Stimulated activated CD8-positive, alpha-beta memory T cell treated with anti-CD3 and anti-CD28 coated beads, Interleukin-2, amount 100 ng/mL, for 48 hours (primary cell): Measurements from ENCODE around the gene DNASE2B.

Source experiments
- DNase-seq, 2 donors: peaks; one replicate each; pipeline ENCODE4 v3.0.0-alpha.2; 2020; ENCODE audit warnings: low read depth in 2 of 2

DNASE2B gene

DNA sequence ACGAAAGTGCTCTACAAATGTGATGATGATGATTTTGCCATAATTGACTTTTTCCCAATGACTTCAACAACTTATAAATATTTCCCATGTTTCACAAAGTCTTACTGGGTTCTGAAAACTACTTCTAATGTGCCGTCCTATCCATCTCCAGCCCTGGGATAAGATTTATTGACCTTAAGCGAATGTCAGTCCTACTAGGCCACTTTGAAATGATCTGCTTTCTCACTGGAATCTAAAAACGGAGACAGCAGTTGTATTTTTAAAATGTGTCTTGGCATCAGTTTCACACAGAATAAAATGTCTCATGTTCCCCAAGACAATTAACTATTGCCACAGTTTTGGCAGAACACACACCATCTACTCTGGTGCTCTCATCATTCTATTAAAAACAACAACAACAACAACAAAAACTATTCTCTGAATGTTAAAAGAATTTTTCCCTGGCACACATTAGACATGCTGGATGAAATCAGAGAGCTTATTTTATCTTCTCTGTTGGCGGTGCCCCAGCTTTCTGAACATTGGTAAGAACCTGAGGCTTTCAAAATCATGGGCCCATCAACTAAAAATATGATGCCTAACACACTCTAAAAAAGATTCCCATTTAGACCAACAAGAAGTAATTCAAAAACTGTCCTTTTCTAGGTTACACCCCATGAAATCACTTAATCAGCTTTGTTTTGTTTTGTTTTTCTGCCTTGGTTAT is 23.1 kb upstream of the DNASE2B start:
- no peak for DNase-seq

DNA sequence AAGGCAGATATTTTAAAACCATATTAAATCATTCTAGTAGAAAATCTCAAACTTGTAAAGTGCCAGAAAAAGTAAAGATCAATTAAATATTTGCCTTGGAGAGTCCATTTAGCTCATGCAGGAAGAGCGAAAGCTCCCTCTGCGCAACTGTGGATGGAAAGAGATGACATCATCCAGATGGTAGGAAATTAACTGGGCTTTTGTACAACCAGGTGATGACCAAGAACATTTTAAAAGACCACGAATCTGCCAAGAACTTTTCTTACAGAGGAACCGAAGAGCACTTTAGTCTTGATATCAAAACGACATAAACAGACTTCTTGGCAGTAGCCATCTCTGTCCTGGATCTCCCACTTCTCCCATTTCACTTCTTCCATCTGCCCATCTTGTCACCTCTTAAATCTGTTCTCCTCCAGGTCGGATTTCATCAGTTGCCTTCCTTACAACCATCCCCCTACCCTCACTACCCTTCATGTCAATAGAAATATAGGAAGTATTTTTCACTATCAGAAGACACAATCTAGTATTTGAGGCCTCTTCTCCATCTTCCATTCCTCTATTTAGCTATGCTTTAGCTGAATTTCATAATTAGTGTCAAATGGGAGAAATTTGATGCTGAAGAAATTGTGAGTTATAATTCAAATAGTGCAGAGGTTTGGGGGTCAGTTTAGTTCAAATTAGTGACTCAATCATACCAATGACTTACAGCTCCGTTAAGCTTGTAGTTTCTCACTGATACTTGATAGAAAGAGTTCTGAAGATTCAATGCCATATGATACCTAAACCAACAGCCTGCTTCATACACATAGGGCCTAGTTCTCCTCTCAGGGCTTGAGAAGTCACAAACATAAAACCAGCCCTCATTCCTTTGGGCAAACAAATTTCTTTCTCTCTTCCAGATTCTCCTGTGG is 22.0 kb upstream of the DNASE2B start:
- DNase-seq: no peak

DNA sequence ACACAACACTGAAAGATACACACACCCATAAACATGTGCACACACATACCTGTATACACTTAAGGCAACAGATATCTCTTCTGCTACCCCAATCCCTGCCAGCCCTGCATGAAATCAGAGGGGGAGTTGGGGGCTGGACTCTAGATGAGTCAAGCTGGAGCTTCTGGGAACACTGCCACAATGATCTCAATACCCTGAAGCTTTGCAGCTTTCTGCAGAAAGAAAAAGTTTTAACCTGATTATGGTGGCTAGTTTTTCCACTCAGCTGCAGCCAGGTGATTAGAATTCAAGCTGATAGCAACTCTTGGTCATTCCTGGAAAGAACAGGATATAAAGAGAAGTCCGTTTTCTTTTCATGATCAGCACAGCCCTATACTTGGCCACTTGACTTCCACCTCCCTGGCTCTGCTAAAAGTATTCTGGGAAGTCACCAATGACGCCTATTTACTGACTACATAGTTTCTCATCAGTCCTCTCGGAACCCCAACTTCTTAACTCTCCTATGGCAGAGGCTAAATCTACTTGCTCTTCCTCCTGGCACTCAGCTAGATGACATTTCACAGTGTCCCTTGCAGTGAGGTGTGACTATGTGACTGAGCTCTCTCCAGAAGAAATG is 20.7 kb upstream of the DNASE2B start:
- DNase-seq: no peak

DNA sequence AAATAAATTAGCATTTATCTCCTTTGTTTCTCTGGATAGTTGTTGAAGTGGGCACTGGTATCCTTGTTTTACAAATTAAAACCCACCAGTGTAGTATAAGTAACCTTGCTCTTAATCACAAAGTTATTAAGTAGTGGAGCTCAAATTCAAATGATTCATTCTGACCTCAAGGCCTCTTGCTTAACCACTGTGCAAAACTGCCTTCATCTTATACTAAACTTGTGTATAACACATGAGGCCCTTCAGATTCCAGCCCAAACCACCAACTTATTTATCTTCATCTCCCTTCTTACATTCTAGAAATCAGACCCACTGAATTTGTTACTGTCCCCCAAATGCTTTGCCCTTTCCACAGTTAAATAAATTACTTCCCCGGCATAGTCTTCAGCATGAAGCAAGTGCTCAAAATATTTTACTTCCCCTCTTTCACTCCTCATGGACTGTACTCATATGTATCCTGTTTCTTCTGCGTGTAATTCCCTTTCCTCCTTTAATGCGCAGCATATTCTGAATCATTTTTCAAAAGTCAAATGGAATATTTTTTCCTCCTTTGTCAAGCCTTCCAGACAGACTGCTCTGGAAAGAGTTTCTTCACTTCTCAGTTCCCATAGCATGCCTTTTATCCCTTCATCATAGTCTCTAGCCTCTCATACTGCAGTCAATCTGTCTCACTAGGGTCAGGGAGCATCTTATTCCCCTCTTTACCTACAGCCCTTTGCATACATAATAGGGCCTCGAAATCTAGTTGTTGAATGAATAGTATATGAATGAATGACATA is 19.0 kb upstream of the DNASE2B start:
- DNase-seq: no peak

DNA sequence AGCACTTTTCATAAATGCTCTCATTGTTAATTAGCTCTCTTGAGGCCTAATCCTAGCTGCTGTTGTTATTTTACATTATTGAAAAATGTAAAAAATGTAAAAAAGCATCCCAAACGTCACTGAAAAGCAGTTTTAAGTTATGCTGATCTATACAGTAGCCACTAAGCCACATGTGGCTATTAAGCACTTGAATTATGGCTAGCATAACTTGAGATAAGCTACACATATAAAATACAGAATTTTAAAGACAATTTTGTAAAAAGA is 18.4 kb upstream of the DNASE2B start:
- no peak for DNase-seq

DNA sequence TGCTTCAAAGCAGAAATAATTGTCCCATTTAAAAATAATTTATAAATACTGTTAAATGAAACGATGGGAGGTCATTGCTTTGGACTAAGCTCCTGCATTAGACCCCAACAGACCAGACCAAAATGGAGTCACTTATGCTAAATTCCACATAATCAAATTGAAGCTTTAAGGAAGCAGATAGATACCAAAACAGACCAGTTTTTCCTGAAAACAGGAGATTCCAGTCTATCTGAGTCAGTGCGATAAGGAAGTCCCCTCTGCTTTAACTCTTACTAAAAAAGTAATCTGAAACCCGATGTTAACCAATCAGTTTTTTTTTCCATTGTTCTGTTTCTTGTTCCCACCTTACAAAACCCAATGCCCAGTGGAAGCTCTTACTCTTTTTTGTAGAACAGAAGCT is 16.2 kb upstream of the DNASE2B start:
- DNase-seq: no peak

DNA sequence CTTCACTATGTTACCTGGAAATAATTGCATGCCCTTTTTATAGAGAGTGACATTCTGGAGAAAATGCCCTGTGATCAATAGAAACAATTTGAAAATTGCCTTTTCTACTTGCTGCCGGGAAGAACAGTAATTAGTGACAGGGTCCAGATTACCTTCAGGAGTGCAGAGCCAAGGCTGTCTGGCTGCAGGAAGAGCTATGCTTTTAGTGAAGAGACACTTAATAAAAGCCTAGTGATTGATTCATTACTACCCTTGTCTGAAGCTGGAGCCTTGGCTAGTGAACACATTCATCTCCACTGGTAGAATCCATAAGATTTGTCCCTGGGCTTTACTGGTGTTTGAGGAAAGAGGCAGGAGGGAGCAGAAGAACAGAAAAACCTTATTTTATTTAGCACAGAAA is 12.9 kb upstream of the DNASE2B start:
- DNase-seq: no peak

DNA sequence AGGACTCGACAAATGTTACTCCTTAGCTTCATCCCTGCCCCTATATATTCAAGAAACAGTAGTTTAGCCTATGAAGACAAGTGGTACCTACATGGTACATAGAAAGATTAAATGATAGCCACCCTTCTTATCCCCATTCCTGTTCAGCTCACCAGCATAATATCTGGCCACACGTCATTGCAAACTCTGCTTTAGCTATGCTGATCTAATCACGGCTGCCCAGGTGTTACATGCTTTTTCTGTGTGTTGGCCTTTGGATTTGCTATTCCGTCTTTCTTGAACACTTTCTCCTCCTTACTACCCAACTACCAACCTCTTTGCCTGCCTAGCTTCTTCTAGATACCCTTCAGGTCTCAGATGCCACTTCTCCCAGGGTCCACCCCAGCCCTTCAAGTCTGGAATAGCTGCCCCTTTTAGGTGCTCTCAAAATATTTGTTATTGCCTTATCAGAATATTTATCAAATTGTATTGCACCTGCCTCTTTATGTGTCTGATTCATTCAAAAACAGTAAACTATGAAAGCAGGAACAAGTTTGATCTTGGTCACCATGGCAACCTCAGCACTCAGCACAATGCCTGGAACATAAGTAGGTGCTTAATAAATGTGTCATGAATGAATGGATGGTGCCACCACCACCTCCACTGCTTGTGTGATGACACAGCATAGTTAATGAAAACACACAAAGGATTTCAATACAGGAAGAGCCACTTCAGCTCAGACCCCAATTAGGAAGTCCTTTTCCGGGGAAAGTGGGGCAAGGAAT is 11.4 kb upstream of the DNASE2B start:
- no peak for DNase-seq

DNA sequence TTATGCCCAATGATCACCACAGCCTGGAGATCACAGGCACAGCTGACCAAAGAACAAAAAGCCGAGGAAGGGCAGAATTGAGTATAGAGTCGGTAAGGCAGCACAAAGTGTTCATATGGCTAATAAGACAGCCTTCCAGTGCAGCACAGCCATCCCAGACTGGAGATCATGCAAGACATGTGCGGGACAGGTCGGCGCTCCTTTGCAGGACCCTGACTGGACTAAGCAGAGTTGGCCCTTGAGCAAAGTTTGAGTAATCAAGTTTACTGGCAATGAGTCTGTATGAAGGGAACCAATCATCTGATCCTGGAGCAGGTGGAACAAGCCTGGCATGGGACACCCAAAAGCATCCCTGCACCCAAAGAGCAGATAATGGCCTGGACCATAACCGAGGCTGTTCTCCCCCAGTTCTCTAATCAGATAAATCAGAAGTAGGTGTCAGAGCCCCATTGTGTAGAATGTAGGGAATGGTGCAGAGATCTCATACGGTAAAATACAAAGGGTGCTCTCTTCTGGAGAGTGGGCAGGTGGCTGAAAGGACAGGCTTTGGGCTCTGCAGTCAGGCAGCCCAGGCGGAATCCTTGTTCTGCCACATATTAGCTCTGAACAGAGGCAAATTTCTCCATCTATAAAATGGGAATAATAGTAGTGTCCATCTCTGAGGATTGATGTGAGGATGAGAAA is 10.7 kb upstream of the DNASE2B start:
- no peak for DNase-seq

DNA sequence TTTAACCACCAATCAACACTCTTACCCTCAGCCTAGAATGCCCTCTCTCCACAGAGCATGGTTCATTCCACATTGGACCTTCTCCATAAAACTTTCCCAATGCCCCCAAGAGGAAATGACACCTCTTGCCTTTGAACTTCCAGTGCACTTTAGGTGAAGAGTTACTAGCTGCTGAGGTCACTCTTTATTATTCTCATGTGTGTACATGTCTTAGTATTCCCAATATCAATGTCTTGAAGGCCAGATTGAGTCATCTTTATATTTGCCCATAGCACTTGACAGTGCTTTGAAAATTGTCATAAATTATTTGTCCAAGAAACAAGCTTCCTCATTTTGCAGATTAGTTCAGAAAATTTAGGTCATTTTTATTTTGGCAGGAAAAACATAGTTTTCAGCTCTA is 8.1 kb upstream of the DNASE2B start:
- DNase-seq: no peak

DNA sequence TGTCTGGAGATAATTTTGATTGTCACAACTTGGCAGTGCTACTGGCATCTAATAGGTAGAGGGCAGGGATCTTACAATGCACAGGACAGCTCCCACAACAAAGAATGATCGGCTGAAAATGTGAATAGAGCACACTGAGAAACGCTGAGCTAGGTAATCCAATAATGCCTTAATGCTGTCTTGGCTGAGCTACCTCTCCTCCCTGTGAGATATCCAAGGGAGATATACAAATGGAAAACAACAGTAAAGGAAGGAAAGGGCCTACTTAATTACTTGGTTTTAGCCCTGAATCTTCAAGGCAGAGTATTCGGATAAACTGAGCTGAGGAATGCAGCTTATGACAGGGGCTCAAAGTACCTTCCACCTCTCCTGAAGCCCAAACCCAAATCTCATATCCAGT is 2.9 kb downstream of the DNASE2B start:
- no peak for DNase-seq

DNA sequence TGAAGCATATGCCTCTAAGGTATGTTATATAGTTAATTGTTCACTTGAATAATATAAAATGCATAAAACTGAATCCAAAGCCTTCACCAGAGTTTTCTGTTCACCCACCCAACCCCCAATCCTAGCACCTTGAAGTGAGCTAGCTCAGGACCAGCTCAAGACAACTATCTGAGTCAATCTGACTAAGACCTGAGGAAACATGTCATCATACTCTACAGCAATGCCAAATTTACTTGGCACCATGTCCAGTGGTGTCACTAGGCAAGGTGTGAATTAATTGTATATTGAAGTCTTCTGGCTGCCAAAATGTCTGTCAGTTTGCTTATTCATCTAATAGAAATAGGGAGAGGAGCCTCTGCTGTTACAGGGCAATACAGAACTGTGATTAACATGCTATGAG is 3.8 kb downstream of the DNASE2B start:
- DNase-seq: no peak

DNA sequence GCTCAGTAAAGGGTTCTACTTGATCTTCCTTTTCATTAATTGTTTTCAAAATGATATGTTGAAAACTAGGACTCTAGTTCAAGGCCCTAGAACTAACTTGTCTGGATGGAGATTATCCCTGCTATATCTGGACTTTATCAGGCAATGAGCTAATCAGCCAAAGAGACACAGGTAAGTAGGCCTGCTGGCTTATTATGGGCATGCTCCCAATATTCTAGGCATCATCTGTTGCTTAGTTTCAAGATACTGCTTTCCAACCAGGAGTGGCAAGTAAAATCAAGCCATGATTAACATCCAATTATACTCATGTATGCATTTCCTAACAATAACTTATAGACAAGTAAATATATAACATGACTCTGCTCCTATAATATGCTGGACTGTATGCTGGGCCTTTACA is 4.2 kb downstream of the DNASE2B start:
- no peak for DNase-seq

DNA sequence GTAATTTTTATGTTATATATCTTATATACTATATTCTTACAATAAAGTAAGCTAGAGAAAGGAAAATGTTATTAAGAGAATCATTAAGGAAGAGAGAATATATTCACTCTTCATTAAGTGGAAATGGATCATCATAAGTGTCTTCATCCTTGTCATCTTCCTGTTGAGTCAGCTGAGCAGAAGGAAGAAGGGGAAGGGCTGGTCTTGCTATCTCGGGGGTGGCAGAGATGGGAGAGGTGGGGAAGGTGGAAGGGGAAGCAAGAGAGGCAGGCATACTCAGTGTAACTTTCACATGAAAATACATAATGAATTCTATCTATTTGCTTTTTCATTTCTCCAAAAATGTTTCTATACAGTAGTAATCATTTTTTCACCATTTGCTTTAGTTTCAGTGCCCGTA is 5.1 kb downstream of the DNASE2B start:
- DNase-seq: no peak

DNA sequence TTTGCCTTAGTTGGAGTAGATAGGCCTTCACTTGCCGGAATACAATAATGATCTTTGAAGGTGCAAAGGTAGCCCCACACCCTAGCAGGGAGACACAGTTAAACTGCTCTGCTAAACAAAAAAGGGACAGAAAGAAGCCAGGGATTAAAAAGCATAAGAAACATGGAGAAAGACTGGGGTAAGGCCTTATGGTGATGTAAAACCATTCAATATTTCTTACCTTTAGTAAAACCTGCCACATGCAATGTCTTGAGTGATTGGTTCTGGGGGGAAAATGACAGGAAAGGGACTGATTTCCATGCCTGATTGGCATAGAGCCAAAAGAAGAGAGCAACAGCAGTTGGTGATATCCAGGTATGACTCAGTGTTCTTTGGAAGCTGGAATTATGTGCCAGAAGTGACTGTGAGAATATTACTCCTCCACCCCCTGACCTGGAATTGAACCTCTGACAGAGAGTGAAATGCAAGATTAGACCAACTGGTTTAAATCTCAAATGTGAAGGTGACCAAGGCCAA is 8.1 kb downstream of the DNASE2B start:
- no peak for DNase-seq

DNA sequence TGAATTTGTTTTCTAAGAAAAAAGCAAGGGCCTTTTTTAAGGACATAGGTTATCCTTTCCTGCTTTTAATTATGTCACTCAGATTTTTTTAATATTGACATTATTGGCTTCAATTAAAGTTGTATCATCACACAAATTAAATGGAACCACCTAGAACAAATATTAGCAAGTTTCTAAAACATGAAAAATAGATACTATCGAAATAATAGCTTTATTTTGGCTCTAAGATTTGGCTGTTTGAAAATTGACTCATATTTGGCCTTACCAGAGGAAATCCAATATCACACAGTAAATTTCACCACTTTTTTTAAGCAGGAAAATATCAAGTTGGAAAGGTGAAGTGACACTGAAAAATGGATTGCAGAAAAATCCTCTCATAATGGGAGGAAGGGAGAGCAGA is 9.2 kb downstream of the DNASE2B start:
- no peak for DNase-seq

DNA sequence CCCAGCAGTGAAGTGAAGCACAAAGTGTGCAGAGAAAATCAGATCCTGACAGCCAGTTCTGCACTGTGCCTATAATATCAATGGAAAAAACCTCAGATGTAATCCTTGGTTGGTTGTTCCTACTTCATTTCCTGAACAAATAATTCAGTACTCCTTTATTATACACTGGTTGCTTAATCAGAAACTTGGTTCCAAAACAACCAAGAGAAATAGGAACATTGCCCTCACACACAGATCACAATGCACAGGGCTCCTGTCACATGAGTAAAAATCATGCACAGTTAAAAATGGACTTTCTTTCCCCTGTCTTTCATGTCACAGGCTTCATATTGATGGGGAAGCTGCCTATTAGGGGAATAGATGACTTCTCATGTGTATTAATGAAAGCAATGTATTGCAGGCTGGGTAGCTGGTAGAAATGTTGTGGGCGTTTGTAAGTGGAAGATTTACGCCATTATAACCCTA is 9.7 kb downstream of the DNASE2B start:
- DNase-seq: no peak

DNA sequence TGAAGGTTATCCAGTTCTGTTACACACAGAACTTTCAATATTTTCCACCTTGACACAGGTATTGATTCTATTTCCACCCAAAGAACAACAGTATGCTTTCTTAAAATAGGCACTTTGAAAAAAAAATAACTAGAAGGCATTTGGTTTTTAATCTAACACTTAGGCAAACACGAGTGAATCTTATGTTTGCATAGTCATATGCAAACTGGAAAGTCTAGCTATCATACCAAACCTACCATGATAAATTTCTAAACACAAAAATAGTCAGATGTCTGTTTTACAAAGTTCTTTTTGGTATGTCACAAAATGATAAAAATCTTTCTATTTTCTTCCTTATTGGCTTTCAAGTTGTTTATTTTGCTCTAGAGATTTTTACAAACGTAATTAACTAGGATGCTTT is 11.6 kb downstream of the DNASE2B start:
- no peak for DNase-seq

DNA sequence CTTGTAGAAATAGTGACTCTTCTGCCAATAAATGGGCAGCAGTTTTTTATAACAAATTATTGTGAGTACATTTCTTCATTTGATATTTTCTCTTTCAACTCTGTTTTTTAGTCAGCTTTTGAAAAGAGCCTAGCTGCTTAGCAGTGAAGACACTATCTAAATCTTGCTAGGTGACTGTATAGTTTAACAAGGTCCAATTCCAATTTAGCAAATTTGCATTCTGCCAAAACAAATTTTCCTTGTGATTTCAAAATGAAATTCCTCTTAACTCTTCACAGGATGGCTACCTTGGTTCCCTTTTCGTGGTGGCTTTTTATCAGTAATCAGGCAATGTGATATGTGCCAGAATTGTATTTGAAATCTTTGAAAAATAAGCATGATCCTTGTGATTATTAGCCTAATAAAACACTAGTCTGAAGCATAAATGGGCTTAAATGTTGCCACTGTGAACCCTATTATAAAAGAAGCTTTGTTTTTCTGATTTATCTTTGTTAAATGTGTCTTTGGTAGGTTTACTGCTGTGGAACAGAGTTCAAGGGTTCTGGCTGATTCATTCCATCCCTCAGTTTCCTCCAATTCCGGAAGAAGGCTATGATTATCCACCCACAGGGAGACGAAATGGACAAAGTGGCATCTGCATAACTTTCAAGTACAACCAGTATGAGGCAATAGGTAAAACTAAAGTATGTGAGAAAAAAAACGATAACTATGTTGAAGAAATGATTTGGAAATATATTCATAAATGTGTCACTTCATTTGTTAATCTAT is 12.2 kb downstream of the DNASE2B start:
- DNase-seq: no peak
